Stimulated activated naive CD8-positive, alpha-beta T cell treated with anti-CD3 and anti-CD28 coated beads, Interleukin-15, amount 100 ng/mL, for 72 hours (primary cell): Measurements from ENCODE around the gene PLD1.
"Not testable (repeated sequence)": the region's sequence is repeated elsewhere in the genome, so short reads cannot be mapped to it uniquely, and the experiment has no call there.

Experiments
- ATAC-seq: fragments of 150-1000 bp; cut with Tn5 transposase; 2 replicates; pipeline ENCODE4 v1.10.0; 2021; ENCODE audit warnings: mild to moderate bottlenecking, moderate library complexity
- DNase-seq, 2 donors: peaks; one replicate each; pipeline ENCODE4 v3.0.0; 2021 to 2022
- H3K27ac Mint-ChIP-seq, 2 donors: one replicate each; pipeline ENCODE4 v1.8.0; 2022; ENCODE audit warnings: mild to moderate bottlenecking in 2 of 2, mixed read lengths in 2 of 2, moderate library complexity in 2 of 2
- H3K27me3 Mint-ChIP-seq: one replicate; pipeline ENCODE4 v1.8.0; 2022; ENCODE audit warnings: mixed read lengths
- H3K4me1 Mint-ChIP-seq: one replicate; pipeline ENCODE4 v1.8.0; 2022; ENCODE audit warnings: mild to moderate bottlenecking, mixed read lengths
- H3K4me3 Mint-ChIP-seq, 2 donors: one replicate each; pipeline ENCODE4 v1.8.0; 2022; ENCODE audit warnings: mild to moderate bottlenecking in 2 of 2, mixed read lengths in 2 of 2, moderate library complexity in 1 of 2
- H3K9me3 Mint-ChIP-seq, 2 donors: one replicate each; pipeline ENCODE4 v1.8.0; 2022; ENCODE audit warnings: mixed read lengths in 2 of 2

The PLD1 gene

GRCh38 chr3:171809861-171810628, at the start of gene PLD1:
TSS of gene PLD1 (minus strand) at chr3:171810483. CDS start at chr3:171738051, 72,432 bp downstream.
- Mint-ChIP-seq H3K4me3 (peak within 1 kb of the TSS; percentile 81 to 92), H3K27ac (peak within 1 kb of the TSS; percentile 70 to 90), H3K4me1 (peaks cover 27% of the 10 kb centered on the region), H3K27me3 (peaks cover 65% of the 10 kb centered on the region), H3K9me3 (no peaks in the 10 kb centered on the region)
- ATAC-seq (peak; percentile 85), DNase-seq (peak; percentile 48 to 59)

GRCh38 chr3:171858770-171859169, 48.5 kb upstream of the PLD1 start:
- peaks cover 22% of the 10 kb centered on the region for H3K27me3 Mint-ChIP-seq
- peaks cover 9 to 10% of the 10 kb centered on the region in 2 donors for H3K9me3 Mint-ChIP-seq
- not testable (repeated sequence) for H3K4me3 Mint-ChIP-seq, DNase-seq, H3K4me1 Mint-ChIP-seq, H3K27ac Mint-ChIP-seq, ATAC-seq

GRCh38 chr3:171854649-171855305, 44.5 kb upstream of the PLD1 start:
- Mint-ChIP-seq H3K27me3 (peaks cover 39% of the 10 kb centered on the region), H3K27ac (no peak overlapping the region), H3K4me3 (no peak overlapping the region), H3K9me3 (peaks cover 13 to 20% of the 10 kb centered on the region in 2 donors), H3K4me1 (peaks cover 8% of the 10 kb centered on the region)
- DNase-seq (no peak), ATAC-seq (no peak)

- Mint-ChIP-seq H3K27me3 (peaks cover 41% of the 10 kb centered on the region), H3K4me1 (peaks cover 24% of the 10 kb centered on the region), H3K9me3 (peaks cover 13 to 20% of the 10 kb centered on the region in 2 donors), H3K4me3 (no peak overlapping the region), H3K27ac (no peak overlapping the region)
- ATAC-seq (no peak), DNase-seq (no peak)
Measured at GRCh38 chr3:171851660-171852058, 41.4 kb upstream of the PLD1 start.

- peaks cover 30% of the 10 kb centered on the region for H3K4me1 Mint-ChIP-seq
- H3K27ac Mint-ChIP-seq: no peak overlapping the region
- ATAC-seq (no peak), DNase-seq (no peak)
- peaks cover 41% of the 10 kb centered on the region for H3K27me3 Mint-ChIP-seq
- no peak overlapping the region for H3K4me3 Mint-ChIP-seq
- H3K9me3 Mint-ChIP-seq: peaks cover 15 to 20% of the 10 kb centered on the region in 2 donors
Measured at GRCh38 chr3:171850960-171851659, 40.8 kb upstream of the PLD1 start.

- Mint-ChIP-seq H3K9me3 (peaks cover 19 to 20% of the 10 kb centered on the region in 2 donors), H3K4me1 (peaks cover 36% of the 10 kb centered on the region), H3K27ac (no peak overlapping the region), H3K27me3 (peaks cover 41% of the 10 kb centered on the region), H3K4me3 (no peak overlapping the region)
- DNase-seq (no peak), ATAC-seq (no peak)
Measured at GRCh38 chr3:171850320-171850959, 40.2 kb upstream of the PLD1 start.

GRCh38 chr3:171849617-171850319, 39.5 kb upstream of the PLD1 start:
- DNase-seq (no peak), ATAC-seq (no peak)
- Mint-ChIP-seq H3K4me1 (peaks cover 37% of the 10 kb centered on the region), H3K4me3 (no peak overlapping the region), H3K27ac (no peak overlapping the region), H3K27me3 (peaks cover 41% of the 10 kb centered on the region), H3K9me3 (peaks cover 19 to 20% of the 10 kb centered on the region in 2 donors)

- peaks cover 36% of the 10 kb centered on the region for H3K27me3 Mint-ChIP-seq
- H3K4me1 Mint-ChIP-seq: peaks cover 37% of the 10 kb centered on the region
- H3K4me3 Mint-ChIP-seq: peak overlapping the region in 1 of 2 donors; percentile 45
- H3K27ac Mint-ChIP-seq: no peak overlapping the region
- peaks cover 2 to 6% of the 10 kb centered on the region in 2 donors for H3K9me3 Mint-ChIP-seq
- ATAC-seq (no peak), DNase-seq (no peak)
Measured at GRCh38 chr3:171847595-171848259, 37.4 kb upstream of the PLD1 start.

- H3K9me3 Mint-ChIP-seq: peaks cover 0 to 6% of the 10 kb centered on the region in 2 donors
- H3K27ac Mint-ChIP-seq: peak overlapping the region in 1 of 2 donors; percentile 76
- H3K4me3 Mint-ChIP-seq: peak overlapping the region; percentile 45 to 59
- H3K27me3 Mint-ChIP-seq: peaks cover 30% of the 10 kb centered on the region
- H3K4me1 Mint-ChIP-seq: peaks cover 37% of the 10 kb centered on the region
- DNase-seq (no peak), ATAC-seq (peak; percentile 5)
Measured at GRCh38 chr3:171847133-171847532, 36.9 kb upstream of the PLD1 start.

GRCh38 chr3:171846597-171846996, 36.3 kb upstream of the PLD1 start:
- H3K27ac Mint-ChIP-seq: peak overlapping the region in 1 of 2 donors; percentile 76
- peaks cover 29% of the 10 kb centered on the region for H3K27me3 Mint-ChIP-seq
- ATAC-seq (peak; percentile 99), DNase-seq (peak; percentile 12 to 25)
- peaks cover 0 to 6% of the 10 kb centered on the region in 2 donors for H3K9me3 Mint-ChIP-seq
- peaks cover 37% of the 10 kb centered on the region for H3K4me1 Mint-ChIP-seq
- H3K4me3 Mint-ChIP-seq: peak overlapping the region; percentile 45 to 59

- H3K27ac Mint-ChIP-seq: peak overlapping the region in 1 of 2 donors; percentile 67
Measured at GRCh38 chr3:171845481-171846284, 35.4 kb upstream of the PLD1 start.

GRCh38 chr3:171844873-171845272, 34.6 kb upstream of the PLD1 start:
- Mint-ChIP-seq H3K27me3 (peaks cover 24% of the 10 kb centered on the region), H3K9me3 (peaks cover 0 to 6% of the 10 kb centered on the region in 2 donors), H3K27ac (no peak overlapping the region), H3K4me3 (no peak overlapping the region), H3K4me1 (peaks cover 29% of the 10 kb centered on the region)
- ATAC-seq: no peak
- DNase-seq: no peak

More at GRCh38 chr3:171845481-171846284, 35.4 kb upstream of the PLD1 start:
- DNase-seq: no peak
- no peak for ATAC-seq
- H3K4me3 Mint-ChIP-seq: no peak overlapping the region
- H3K4me1 Mint-ChIP-seq: peaks cover 29% of the 10 kb centered on the region
- H3K9me3 Mint-ChIP-seq: peaks cover 0 to 6% of the 10 kb centered on the region in 2 donors
- H3K27me3 Mint-ChIP-seq: peaks cover 25% of the 10 kb centered on the region

- Mint-ChIP-seq H3K4me3 (no peak within 1 kb of the TSS), H3K27me3 (peaks cover 17% of the 10 kb centered on the region), H3K4me1 (peaks cover 27% of the 10 kb centered on the region), H3K9me3 (peaks cover 0 to 6% of the 10 kb centered on the region in 2 donors), H3K27ac (no peak within 1 kb of the TSS)
- no peak for DNase-seq
- ATAC-seq: no peak
Measured at GRCh38 chr3:171842864-171843518, 32.7 kb upstream of the PLD1 start, which contains the start of gene TMEM212. TSS of gene TMEM212 (plus strand) at chr3:171843349. CDS start at chr3:171843384, 35 bp downstream.
